Colonic mucosa (tissue), 4 donors: Measurements from ENCODE around the gene ZNF652. TPM values are rescaled to one million over a fixed set of nuclear protein-coding genes. Genes with fewer than 3 reads are reported as not detected.
"Not testable (repeated sequence)": the region's sequence is repeated elsewhere in the genome, so short reads cannot be mapped to it uniquely, and the experiment has no call there.

ENCODE experiments used
- DNase-seq: peaks from one replicate; pipeline ENCODE4 v3.0.0-alpha.2; 2020
- H3K27ac ChIP-seq: fragments of 200-600 bp; one replicate; pipeline ENCODE4 v1.8.0; 2021
- H3K27me3 ChIP-seq: fragments of 200-600 bp; one replicate; pipeline ENCODE4 v1.8.0; 2021
- H3K36me3 ChIP-seq: fragments of 200-600 bp; one replicate; pipeline ENCODE4 v1.8.0; 2021
- H3K4me1 ChIP-seq: fragments of 200-600 bp; one replicate; pipeline ENCODE4 v1.8.0; 2021; ENCODE audit warnings: mild to moderate bottlenecking
- H3K4me3 ChIP-seq: fragments of 200-600 bp; one replicate; pipeline ENCODE4 v1.8.0; 2021
- H3K9ac ChIP-seq, 2 donors: one replicate each; pipeline ENCODE4 v1.7.0; 2013; ENCODE audit warnings: control low read depth in 2 of 2, low read depth in 2 of 2, low read length in 2 of 2
- H3K9me3 ChIP-seq: fragments of 200-600 bp; one replicate; pipeline ENCODE4 v1.8.0; 2021
- CTCF ChIP-seq: fragments of 200-600 bp; IDR thresholded peaks from one replicate; pipeline ENCODE4 v1.8.0; 2022; ENCODE audit warnings: antibody characterized with exemption, mild to moderate bottlenecking
- intact Hi-C: fragments of 100-400 bp; cut with DNase I; formaldehyde crosslinking; loops from one replicate; pipeline ENCODE4 v1.14.1; 2022
- total RNA-seq, 2 donors: library from RNA; stranded (reverse); fragmentation: NEBNext Ultra II Directional in 1 of 2; extraction: Animal tissue kit (Norgen Biotek cat#: 25700) in 1 of 2; gene quantifications; one replicate each; pipeline ENCODE4 v1.2.1, GENCODE V29; 2021
- donor health status: healthy.
- donor health status: DM: no; HTN: no; CAD: no.
- donor health status: DM: no; HTN: no; CAD: no.

ZNF652 gene
- total RNA-seq, 2 donors from 2014 or later, result 38.1 to 62.5 TPM

GRCh38 chr17:49291929-49292328 is 70.1 kb downstream of the ZNF652 start:
- Histone ChIP-seq H3K27me3 (no peaks in the 10 kb centered on the region), H3K9ac (no peak overlapping the region), H3K4me1 (no peaks in the 10 kb centered on the region), H3K27ac (no peak overlapping the region), H3K4me3 (no peak overlapping the region), H3K9me3 (no peaks in the 10 kb centered on the region), H3K36me3 (no peaks in the 10 kb centered on the region)
- no peak for TF ChIP-seq CTCF
- intact Hi-C loops, result no loop called here
- DNase-seq, result no peak

- DNase-seq, result peak; percentile 34
- TF ChIP-seq CTCF, result peak; percentile 42
- H3K9me3 ChIP-seq, result no peaks in the 10 kb centered on the region
- H3K27ac ChIP-seq, result no peak overlapping the region
- no peaks in the 10 kb centered on the region for H3K27me3 ChIP-seq
- no peak overlapping the region for H3K4me3 ChIP-seq
- no peaks in the 10 kb centered on the region for H3K36me3 ChIP-seq
- H3K9ac ChIP-seq, result no peak overlapping the region
- intact Hi-C loops, result no loop called here
- no peaks in the 10 kb centered on the region for H3K4me1 ChIP-seq
Observed at GRCh38 chr17:49290690-49291359, 71.2 kb downstream of the ZNF652 start.

- Histone ChIP-seq H3K27ac (no peak overlapping the region), H3K9me3 (no peaks in the 10 kb centered on the region), H3K9ac (no peak overlapping the region), H3K27me3 (no peaks in the 10 kb centered on the region), H3K4me1 (no peaks in the 10 kb centered on the region), H3K4me3 (no peak overlapping the region), H3K36me3 (no peaks in the 10 kb centered on the region)
- intact Hi-C loops, result no loop called here
- no peak for TF ChIP-seq CTCF
- DNase-seq, result no peak
Observed at GRCh38 chr17:49288388-49288787, 73.7 kb downstream of the ZNF652 start.

- Histone ChIP-seq H3K27ac (no peak overlapping the region), H3K4me3 (no peak overlapping the region), H3K4me1 (no peaks in the 10 kb centered on the region), H3K9ac (no peak overlapping the region), H3K9me3 (no peaks in the 10 kb centered on the region), H3K27me3 (no peaks in the 10 kb centered on the region), H3K36me3 (no peaks in the 10 kb centered on the region)
- no peak for DNase-seq
- intact Hi-C loops, result no loop called here
- no peak for TF ChIP-seq CTCF
Observed at GRCh38 chr17:49287481-49287880, 74.6 kb downstream of the ZNF652 start.

GRCh38 chr17:49286261-49286973 is 75.6 kb downstream of the ZNF652 start:
- H3K9ac ChIP-seq, H3K4me3 ChIP-seq, H3K4me1 ChIP-seq, intact Hi-C loops, DNase-seq, H3K27me3 ChIP-seq, H3K27ac ChIP-seq, H3K9me3 ChIP-seq, H3K36me3 ChIP-seq: not testable (repeated sequence)

- no peaks in the 10 kb centered on the region for H3K4me1 ChIP-seq
- H3K9me3 ChIP-seq, result no peaks in the 10 kb centered on the region
- intact Hi-C loops, result no loop called here
- no peaks in the 10 kb centered on the region for H3K27me3 ChIP-seq
- no peak for DNase-seq
- no peaks in the 10 kb centered on the region for H3K36me3 ChIP-seq
- TF ChIP-seq CTCF, result no peak
- no peak overlapping the region for H3K27ac ChIP-seq
- no peak overlapping the region for H3K4me3 ChIP-seq
- H3K9ac ChIP-seq, result no peak overlapping the region
Observed at GRCh38 chr17:49285716-49286115, 76.3 kb downstream of the ZNF652 start.
